ENCODE measurements around the gene MOB3B. TPM values are rescaled to one million over a fixed set of nuclear protein-coding genes. Genes with fewer than 3 reads are reported as not detected.

Gene MOB3B
- total and polyA plus RNA-seq, 10 of the 15 experiments (the other 5 are each of a cell fraction or from before 2014, with no cell fraction given), result 0.44 to 2.7 (median 0.91) TPM

GRCh38 chr9:27353474-27354229, 176.0 kb downstream of the MOB3B start (continued):
- TF ChIP-seq SMAD5 (IDR thresholded peaks at IDR 0.05; ENCODE audit: low read depth), result no peak
- no peak for TF ChIP-seq ESRRA (IDR thresholded peaks at IDR 0.05; ENCODE audit: low read length)
- TF ChIP-seq USF1 (IDR thresholded peaks at IDR 0.05; ENCODE audit: borderline replicate concordance, extremely low read length, insufficient read depth, low read depth, low read length), result no peak
- TF ChIP-seq YY1 (IDR thresholded peaks at IDR 0.05; ENCODE audit: low read depth, low read length), result 0 out of 2 replicates have a peak, but pooled peaks have one; percentile 28
- no peak for TF ChIP-seq NR2C2 (IDR thresholded peaks at IDR 0.05; ENCODE audit: borderline replicate concordance, control insufficient read depth, insufficient read length, low read depth)

DNA sequence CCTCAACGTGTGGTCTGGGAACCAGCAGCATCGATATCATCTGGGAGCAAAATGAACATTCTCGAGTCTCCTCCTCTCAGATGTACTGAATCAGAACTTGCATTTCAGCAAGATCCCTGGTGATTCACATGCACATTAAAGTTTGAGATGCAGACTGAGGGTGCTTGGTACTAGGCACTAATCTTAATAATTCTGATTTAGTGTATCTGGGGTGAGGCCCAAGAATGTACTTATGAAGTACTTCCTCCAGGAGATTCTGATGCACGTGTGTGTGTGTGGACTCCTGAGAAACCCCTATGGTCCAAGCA, 176.5 kb downstream of the MOB3B start:
- H3K4me1 ChIP-seq (ENCODE audit: control insufficient read depth, insufficient read depth, low read length), result peaks cover 30% of the 10 kb centered on the region
- no peak overlapping the region for H3K9ac ChIP-seq (ENCODE audit: control insufficient read depth, insufficient read depth, low read length)
- SMC1A ChIA-PET (ENCODE audit: uncharacterized antibody, unreplicated experiment), result interaction anchor here (0.9 to 4.3 kb wide), 15 partner anchors 9 to 193 kb away, joined by 3 to 54 read pairs (median 4); partner anchors contain the start of gene MOB3B
- WGBS (ENCODE audit: insufficient coverage, insufficient replicate concordance, low lambda C conversion rate, missing lambda C conversion rate), result 57% methylated on average over 4 of the region's 4 CpGs
- H4K20me1 ChIP-seq (ENCODE audit: control insufficient read depth, insufficient read depth), result no peaks in the 10 kb centered on the region
- no peaks in the 10 kb centered on the region for H3K36me3 ChIP-seq (ENCODE audit: control insufficient read depth in 2 of 2, insufficient read depth in 2 of 2, low read length in 1 of 2)
- RAD21 ChIA-PET (ENCODE audit: unreplicated experiment), result interaction anchor here (1.0 to 3.4 kb wide), 11 partner anchors 13 to 186 kb away, joined by 3 to 26 read pairs (median 6); partner anchors contain the start of genes IFNK and MOB3B
- BruUV-seq (replicated peaks), result no TSS peak
- H3K27ac ChIP-seq (ENCODE audit: control insufficient read depth, insufficient read depth), result peak overlapping the region; percentile 10; the same call in 1 of the 2 replicates
- POLR2A ChIA-PET, result interaction anchor here (0.7 to 0.9 kb wide), 2 partner anchors 13 to 25 kb away, joined by 3 read pairs; no protein-coding TSS in a partner anchor
- in situ Hi-C loops (cut with MboI) (no loop called here), intact Hi-C loops (cut with micrococcal nuclease; ENCODE audit: unreplicated experiment) (loop anchor here (1.0 to 5.0 kb wide), 3 partner anchors 14 to 174 kb away; partner anchors contain the start of gene MOB3B)
- no peak for FAIRE-seq
- ATAC-seq, result no peak
- no peak for TF ChIP-seq EED (IDR thresholded peaks at IDR 0.05; ENCODE audit: low read depth)
- peak; percentile 89 to 94; a peak in 2 of 4 replicates for TF ChIP-seq BHLHE40 (IDR thresholded peaks at IDR 0.05; ENCODE audit: borderline replicate concordance in 1 of 2, low read depth in 2 of 2, low read length in 1 of 2)
- TF ChIP-seq RELB (IDR thresholded peaks at IDR 0.05; ENCODE audit: low read depth), result 0 out of 2 replicates have a peak, but pooled peaks have one; percentile 37
- no peak for TF ChIP-seq KLF5 (IDR thresholded peaks at IDR 0.05; ENCODE audit: partially characterized antibody)
- no peaks in the 10 kb centered on the region for H3K27me3 ChIP-seq (replicated peaks in 1 of 2; ENCODE audit: control insufficient read depth in 2 of 2, insufficient read depth in 2 of 2, low read length in 1 of 2)
- H3K79me2 ChIP-seq (ENCODE audit: control insufficient read depth, insufficient read depth, low read length), result no peaks in the 10 kb centered on the region
- CTCF ChIA-PET, result interaction anchor here (1.0 to 2.9 kb wide), 9 partner anchors 10 to 177 kb away, joined by 3 to 16 read pairs (median 6); partner anchors contain the start of gene MOB3B
- H2AFZ ChIP-seq (ENCODE audit: control insufficient read depth, low read depth, low read length), result no peak overlapping the region
- no peak overlapping the region for H3K4me3 ChIP-seq
- no peaks in the 10 kb centered on the region for H3K9me3 ChIP-seq (replicated peaks; ENCODE audit: control insufficient read depth, insufficient read depth, low read length)
- DNase-seq (ENCODE audit: low read depth, low spot score), result no peak
- peak overlapping the region; percentile 15; the same call in 1 of the 2 replicates for H3K4me2 ChIP-seq (ENCODE audit: control insufficient read depth, insufficient read depth)

All from GM12878 (cell line).